Sigmoid colon (tissue), 4 donors: ENCODE data around the gene PRR30.

Experiments
- CTCF ChIP-seq, 4 experiments: fragments of 450-650 bp in 3 of 4; fragments of 200-600 bp in 1 of 4; IDR thresholded peaks; one replicate each; pipeline ENCODE4 v1.5.1; 2016 to 2019; ENCODE audit warnings: antibody characterized with exemption in 4 of 4, mild to moderate bottlenecking in 3 of 4, moderate library complexity in 2 of 4
- EP300 ChIP-seq, 4 donors: sonication (generic); formaldehyde crosslinking; IDR thresholded peaks; one replicate each; pipeline ENCODE4 v1.6.1; 2017; ENCODE audit warnings: antibody characterized with exemption in 4 of 4
- POLR2A ChIP-seq, 2 donors: fragments of 450-650 bp; IDR thresholded peaks; one replicate each; pipeline ENCODE4 v1.6.1; 2016; ENCODE audit warnings: antibody characterized with exemption in 2 of 2, mild to moderate bottlenecking in 2 of 2, moderate library complexity in 2 of 2
- POLR2AphosphoS5 ChIP-seq, 4 donors: sonication (generic); formaldehyde crosslinking; IDR thresholded peaks; one replicate each; pipeline ENCODE4 v1.6.1; 2017; ENCODE audit warnings: antibody characterized with exemption in 4 of 4

- TF ChIP-seq CTCF (IDR thresholded peaks at IDR 0.05) (no peak), POLR2AphosphoS5 (IDR thresholded peaks at IDR 0.05) (no peak), POLR2A (IDR thresholded peaks at IDR 0.05) (no peak), EP300 (IDR thresholded peaks at IDR 0.05) (no peak)
Observed at GRCh38 chr2:27102329-27102728, 36.9 kb downstream of the PRR30 start.
